ENCODE data around the gene SLC9A3.
A peak's percentile ranks its signal among the peaks of the same experiment; 100 is the strongest.

SLC9A3 gene

DNA sequence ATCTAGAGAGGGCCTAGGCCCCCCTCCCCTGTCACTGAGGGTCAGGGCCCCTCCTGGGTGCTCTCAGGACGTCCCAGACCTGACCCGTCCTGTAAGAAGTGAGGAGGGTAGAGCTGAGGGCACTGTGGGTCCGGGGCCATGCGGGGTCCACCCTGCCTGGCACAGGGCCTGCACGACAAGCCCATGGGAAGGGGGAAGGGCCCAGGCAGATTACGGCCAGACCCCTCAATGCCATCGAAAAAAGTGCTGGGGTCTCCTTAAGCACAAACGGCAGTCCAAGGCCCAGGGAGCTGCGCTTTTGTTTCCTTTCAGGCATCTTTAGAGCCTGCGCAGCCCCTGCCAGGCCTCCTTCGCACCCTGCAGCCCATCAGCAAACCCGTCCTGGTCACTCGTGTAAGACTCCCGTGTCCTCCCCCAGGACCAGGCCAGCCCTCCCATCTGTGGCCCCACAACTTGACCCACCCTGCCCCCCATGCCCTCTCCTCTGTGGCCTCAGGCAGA, 85.7 kb downstream of the SLC9A3 start:
- no peak for DNase-seq

- DNase-seq, result no peak
These were observed 86.9 kb downstream of the SLC9A3 start for GRCh38 chr5:437281-437771.

DNA sequence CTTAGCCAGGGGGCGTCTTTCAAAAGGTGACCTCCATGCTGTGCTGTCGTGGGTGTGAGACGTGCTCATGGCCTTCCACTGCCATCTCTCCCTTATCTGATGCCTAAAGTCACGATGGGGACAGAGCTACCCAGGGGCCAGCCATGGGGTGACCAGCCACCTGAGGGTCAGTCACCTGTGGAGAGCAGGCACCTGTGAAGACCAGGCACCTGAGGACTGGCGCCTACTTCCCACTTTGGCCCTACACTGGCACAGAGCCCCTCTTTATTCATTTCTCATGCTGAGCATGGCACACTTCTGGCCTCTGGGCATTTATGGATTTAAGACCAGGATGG, 87.6 kb downstream of the SLC9A3 start:
- DNase-seq, result no peak

GRCh38 chr5:435961-436640, 88.1 kb downstream of the SLC9A3 start:
- DNase-seq, result no peak

GRCh38 chr5:435156-435790, 89.0 kb downstream of the SLC9A3 start:
- no peak for DNase-seq

- DNase-seq, result no peak
These were observed 89.7 kb downstream of the SLC9A3 start for GRCh38 chr5:434443-435146.

DNA sequence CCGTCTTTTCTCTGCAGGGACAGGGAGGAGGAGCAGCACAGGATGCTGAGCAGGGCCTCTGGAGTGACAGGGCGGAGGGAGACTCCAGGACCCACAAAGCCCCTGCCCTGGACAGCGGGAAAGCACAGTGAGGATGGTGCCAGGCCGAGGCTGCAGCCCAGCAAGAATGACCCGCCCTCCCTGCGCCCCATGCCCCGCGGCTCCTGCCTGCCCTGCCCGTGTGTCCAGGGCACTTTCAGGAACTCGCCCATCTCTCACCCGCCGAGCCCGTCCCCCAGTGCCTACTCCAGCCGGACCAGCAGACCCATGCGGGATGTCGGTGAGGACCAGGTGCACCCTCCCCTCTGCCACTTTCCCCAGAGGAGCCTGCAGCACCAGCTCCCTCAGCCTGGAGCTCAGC, 90.4 kb downstream of the SLC9A3 start:
- DNase-seq, result no peak

DNA sequence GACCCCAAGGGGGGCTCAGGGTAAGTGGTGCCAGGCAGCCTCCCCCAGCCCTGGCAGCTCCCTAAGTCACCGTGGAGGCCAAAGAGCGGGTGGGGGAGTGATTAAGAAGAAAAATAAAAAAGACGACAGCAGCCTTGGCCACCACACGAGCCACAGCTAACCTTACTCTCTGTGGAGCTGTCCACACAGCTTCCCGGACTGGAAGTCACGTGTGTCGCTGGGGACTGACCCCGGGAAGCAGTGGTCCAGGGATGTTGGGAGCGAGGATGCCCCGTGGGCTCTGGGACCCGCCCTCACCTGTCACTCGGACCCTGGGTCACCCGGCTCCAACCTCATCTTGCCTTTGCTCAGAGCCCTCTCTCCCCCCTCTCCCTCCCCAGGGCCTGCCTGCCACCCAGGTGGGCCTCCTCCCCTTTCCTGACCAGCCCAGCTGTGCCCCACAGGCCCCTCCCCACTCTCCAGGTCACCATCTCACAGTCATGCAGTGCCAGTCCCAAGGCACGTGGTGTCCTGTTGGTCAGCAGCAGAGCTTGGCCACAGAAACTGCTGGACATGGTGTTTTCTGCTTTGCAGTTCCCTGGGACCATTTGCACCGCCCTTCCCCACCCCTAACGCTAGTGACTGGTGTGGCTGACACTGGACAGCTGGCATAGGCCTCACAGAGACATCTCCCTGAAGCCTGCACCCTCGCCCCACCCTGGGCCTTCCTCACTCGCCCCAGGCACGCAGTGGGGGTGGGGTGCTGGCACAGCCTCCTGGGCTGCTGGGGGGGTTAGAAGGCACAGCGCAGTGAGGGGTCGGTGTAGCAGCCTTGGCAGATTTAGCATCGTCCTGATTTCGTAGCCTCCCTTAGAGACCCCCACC, 91.1 kb downstream of the SLC9A3 start:
- no peak for DNase-seq

DNA sequence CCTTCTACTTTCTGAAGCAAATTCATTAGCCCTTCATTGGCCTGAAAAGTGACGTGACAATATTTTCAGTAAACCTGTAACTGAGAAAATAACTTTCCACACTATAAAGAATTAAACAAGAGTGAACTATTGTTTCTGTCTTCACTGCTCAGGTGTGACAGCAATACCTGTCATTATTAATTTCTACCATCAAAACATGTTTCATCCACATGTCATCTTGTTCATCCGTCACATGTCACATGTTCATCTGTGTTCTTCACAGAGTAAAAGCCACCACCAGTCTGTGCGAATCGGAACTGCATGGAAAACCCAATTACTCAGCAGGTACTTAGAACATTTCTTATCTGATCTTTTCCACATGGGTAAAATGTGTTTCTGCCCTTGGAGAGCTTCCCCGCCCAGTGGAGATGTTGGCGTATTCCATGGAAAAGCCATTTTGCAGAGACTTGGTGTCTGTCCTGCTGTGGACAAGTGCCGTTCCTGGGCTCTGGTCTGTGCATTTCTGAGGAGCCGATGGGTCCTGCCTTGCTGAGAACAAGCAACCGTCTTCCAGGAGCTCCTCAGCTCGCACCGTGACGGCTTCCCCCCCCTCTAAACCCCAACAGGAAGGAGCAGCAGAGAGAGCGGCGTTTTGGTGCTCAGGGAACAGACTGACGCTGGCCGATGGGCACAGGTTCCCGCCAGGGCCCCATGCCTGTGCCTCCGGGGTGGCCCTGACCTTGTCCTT, 91.9 kb downstream of the SLC9A3 start:
- DNase-seq, result no peak

- no peak for DNase-seq
These were observed 92.6 kb downstream of the SLC9A3 start for GRCh38 chr5:431711-432050.

GRCh38 chr5:431001-431710, 93.1 kb downstream of the SLC9A3 start:
- DNase-seq, result peak; percentile 23 to 41

DNA sequence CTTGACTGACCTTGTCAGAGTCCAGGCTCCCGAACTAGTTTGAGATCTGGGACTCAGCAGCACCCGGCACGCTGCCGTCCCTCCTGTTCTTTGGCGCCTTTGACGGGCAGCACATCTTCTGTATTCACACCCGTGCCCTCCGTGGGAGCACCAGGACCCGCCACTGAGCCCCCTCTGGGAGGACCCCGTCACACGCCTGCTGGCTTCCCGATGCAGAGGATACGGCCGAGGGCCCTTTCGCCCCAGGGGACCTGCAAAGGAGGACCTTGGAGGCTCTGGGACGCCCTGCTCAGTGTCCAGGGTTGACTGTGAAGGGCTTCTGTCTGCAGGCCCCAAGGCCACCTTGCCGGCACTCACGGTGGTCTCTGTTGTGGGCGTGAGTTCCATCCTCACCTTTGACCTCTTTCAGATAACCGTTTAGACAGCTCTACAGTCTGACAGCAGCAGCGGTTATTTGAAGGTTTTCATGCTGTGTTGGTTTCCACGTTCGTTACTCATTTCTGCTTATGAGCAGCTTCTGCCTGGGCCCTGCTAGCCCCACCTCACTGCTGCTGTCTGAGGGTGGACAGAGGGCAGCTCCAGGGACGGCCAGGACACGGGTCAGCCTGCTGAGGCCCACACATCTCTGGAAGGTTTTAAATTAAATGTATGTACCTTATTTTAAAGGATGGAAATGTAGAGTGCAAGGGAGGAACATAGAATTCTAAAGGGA, 93.9 kb downstream of the SLC9A3 start:
- no peak for DNase-seq

- no peak for DNase-seq
These were observed 94.6 kb downstream of the SLC9A3 start for GRCh38 chr5:429453-430188.

DNA sequence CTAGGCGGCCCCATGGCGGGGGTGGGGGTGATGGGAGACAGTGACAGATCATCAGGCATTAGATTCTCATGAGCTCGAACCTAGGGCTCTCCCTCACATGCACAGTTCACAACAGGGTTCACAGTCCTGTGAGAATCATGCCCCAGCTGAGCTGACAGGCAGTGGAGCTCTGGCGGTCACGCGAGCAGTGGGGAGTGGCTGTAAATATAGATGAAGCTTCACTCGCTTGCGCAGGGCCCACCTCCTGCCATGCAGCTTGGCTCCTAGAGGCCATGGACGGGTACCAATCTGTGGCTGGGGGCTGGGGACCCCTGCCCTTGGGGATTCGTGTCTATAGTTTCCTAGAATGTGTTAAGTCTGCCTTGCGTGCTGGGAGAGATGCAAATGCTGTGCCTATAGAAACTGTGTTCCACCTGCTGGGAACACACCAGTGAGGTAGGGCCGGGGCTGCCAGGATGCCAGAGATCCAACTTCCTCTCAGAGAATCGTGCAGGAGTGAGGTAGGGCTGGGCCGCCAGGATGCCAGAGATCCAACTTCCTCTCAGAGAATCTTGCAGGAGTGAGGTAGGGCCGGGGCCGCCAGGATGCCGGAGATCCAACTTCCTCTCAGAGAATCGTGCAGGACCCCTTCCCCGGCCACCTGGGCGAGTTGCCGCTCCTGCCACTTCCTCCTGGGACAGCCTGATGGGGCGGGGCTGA, 95.3 kb downstream of the SLC9A3 start:
- no peak for DNase-seq

DNA sequence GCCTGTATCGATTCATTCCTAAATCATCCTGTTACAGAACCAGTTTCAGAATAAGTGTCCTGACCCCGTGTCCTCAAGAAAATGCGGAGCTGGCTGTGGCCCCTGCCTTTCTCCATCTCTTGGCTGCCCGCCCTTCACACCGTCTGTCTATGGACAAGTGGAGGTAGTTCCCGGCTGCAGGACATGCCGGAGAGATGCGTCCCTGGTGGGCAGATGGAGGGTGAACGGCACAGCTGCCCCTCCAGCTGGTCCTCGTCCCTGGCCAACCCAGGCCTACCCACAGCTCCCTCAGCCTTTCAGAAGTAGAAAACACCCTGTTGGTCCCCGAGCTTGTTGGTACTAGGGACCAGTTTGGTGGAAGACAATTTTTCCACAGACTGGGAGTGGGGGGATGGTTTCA, 96.0 kb downstream of the SLC9A3 start:
- no peak for DNase-seq

DNA sequence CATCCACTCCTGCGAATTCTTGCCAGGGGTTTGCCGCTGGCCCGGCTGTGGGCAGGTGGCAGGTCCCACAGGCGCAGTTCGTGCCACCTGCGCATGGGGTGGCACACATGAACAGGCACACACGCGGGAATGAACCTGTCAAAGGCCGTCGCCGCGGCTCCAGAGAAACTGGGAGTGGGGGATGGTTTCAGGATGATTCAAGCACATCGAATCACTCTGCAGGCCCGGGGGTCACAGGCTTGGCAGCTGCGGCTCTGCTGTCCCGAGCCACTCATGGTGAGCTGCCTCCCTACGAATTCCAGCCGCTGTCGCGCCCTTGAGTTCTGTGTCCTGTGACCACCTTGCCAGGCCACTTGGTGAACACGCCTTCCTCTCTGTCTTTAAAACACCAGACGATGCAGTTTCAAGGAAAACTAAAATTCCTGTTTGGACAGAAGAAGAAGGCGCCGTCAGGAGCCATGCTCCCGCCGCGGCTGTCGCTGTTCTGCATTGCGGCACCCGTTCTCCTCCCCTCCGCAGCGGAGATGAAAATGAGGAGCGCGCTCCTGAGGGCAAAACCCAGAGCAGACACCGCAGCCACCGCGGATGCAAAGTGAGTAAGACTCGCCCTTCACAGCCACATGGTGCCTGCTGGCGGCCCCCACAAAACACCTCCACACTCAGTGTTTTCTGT, 96.7 kb downstream of the SLC9A3 start:
- DNase-seq, result no peak

- DNase-seq, result no peak
These were observed 97.8 kb downstream of the SLC9A3 start for GRCh38 chr5:426392-426976.

DNA sequence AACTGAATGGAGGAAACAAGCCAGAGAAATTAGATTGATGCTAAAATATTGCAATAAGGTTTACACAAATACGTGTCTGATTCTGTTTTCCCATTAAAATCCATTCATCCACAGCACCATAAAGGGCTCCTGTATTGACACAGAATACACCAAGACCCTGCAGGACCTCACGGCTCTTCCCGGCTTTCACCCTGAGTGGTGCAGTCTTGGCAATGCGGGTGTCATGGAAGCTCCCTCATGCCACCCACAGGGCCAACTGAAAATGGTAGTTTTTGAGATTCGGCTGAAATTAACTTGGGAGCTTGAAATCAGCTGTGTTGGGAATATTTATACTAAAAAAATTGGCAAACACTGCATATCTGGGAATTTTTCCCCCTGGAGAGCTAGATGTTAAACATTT, 98.5 kb downstream of the SLC9A3 start:
- no peak for DNase-seq

Data from activated CD4-positive, alpha-beta T cell treated with anti-CD3 and anti-CD28 coated beads for 4 hours (primary cell).